Vagina (tissue), 2 donors: Measurements from ENCODE around the gene LRP2.

Experiments used
- POLR2AphosphoS5 ChIP-seq, 2 donors: sonication (generic); formaldehyde crosslinking; IDR thresholded peaks; one replicate each; pipeline ENCODE4 v1.9.0; 2017; ENCODE audit warnings: antibody characterized with exemption in 2 of 2, mild to moderate bottlenecking in 2 of 2, low read depth in 1 of 2; ENCODE audit not compliant: insufficient read depth in 1 of 2
- TF ChIP-seq, protein P1 (sequence below), 3 experiments: fragments of 450-650 bp in 2 of 3; fragments of 200-600 bp in 1 of 3; sonication (generic) in 1 of 3; IDR thresholded peaks; one replicate each; pipeline ENCODE4 v1.5.1; 2017 to 2019; ENCODE audit warnings: antibody characterized with exemption in 3 of 3, mild to moderate bottlenecking in 2 of 3, moderate library complexity in 2 of 3

DNA sequence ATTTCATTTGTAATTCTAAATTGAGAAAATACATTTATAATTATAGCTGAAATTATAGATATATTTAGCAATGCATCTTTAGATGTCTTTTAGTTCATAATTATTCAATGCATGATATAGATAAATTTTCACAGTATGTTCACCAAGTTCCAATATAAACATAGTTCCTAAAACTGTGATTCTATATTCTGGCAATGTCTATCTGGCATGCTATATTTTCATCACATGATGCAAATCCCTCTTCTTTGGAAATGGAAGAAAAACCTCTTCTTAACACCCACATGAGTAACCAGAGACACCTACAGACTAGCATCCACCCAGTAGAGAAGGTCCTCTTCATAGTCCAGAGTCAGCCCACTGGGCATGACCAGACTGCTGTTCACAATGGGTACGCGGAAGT lies 157.2 kb downstream of the LRP2 start:
- TF ChIP-seq, protein P1, sequence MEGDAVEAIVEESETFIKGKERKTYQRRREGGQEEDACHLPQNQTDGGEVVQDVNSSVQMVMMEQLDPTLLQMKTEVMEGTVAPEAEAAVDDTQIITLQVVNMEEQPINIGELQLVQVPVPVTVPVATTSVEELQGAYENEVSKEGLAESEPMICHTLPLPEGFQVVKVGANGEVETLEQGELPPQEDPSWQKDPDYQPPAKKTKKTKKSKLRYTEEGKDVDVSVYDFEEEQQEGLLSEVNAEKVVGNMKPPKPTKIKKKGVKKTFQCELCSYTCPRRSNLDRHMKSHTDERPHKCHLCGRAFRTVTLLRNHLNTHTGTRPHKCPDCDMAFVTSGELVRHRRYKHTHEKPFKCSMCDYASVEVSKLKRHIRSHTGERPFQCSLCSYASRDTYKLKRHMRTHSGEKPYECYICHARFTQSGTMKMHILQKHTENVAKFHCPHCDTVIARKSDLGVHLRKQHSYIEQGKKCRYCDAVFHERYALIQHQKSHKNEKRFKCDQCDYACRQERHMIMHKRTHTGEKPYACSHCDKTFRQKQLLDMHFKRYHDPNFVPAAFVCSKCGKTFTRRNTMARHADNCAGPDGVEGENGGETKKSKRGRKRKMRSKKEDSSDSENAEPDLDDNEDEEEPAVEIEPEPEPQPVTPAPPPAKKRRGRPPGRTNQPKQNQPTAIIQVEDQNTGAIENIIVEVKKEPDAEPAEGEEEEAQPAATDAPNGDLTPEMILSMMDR (IDR thresholded peaks at IDR 0.05), result no peak
- no peak for TF ChIP-seq POLR2AphosphoS5 (IDR thresholded peaks at IDR 0.05; ENCODE audit: insufficient read depth in 1 of 2, low read depth in 1 of 2)
